OCI-LY7 (cell line): ENCODE data around the gene GTF2H2C_2.
"Not testable (repeated sequence)": the region's sequence is repeated elsewhere in the genome, so short reads cannot be mapped to it uniquely, and the experiment has no call there.

ENCODE experiments used
- BruUV-seq: library from RNA; stranded (reverse); fragments of 400-500 nt; replicated peaks from 2 replicates; lab custom pipeline; 2021; lab: Mats Ljungman, UMichigan
- CTCF ChIA-PET: fragments of 300-600 bp; sonication (Branson Sonifier 250); formaldehyde crosslinking; loops from one replicate; lab custom pipeline; 2022; ENCODE audit warnings: antibody characterized with exemption; ENCODE audit not compliant: unreplicated experiment; lab: Charles Lee
- POLR2A ChIA-PET: fragments of 300-600 bp; sonication (Branson Sonifier 250); formaldehyde crosslinking; loops from one replicate; lab custom pipeline; 2022; ENCODE audit warnings: antibody characterized with exemption; lab: Charles Lee
- DNase-seq: peaks from one replicate; pipeline ENCODE4 v3.0.0-alpha.2; 2015; ENCODE audit warnings: low spot score
- H2AFZ ChIP-seq: fragments of 200-600 bp; sonication (generic), shearing (Covaris generic); 2 replicates; pipeline ENCODE4 v1.6.1; 2014; ENCODE audit warnings: mild to moderate bottlenecking, antibody characterized with exemption, low read length, moderate library complexity
- H3K27ac ChIP-seq: fragments of 200-600 bp; sonication (generic); 2 replicates; pipeline ENCODE4 v1.5.1; 2014; ENCODE audit warnings: mixed run types, low read depth, mild to moderate bottlenecking, moderate library complexity, low read length, inconsistent platforms; ENCODE audit not compliant: poor library complexity, severe bottlenecking
- H3K36me3 ChIP-seq: fragments of 200-600 bp; sonication (generic); 2 replicates; pipeline ENCODE4 v1.6.1; 2014; ENCODE audit warnings: mild to moderate bottlenecking, antibody characterized with exemption, low read length, moderate library complexity, mixed read lengths; ENCODE audit not compliant: insufficient read depth
- H3K4me1 ChIP-seq: fragments of 200-600 bp; sonication (generic); 2 replicates; pipeline ENCODE4 v1.5.1; 2014; ENCODE audit warnings: mild to moderate bottlenecking, low read length; ENCODE audit not compliant: insufficient read depth, poor library complexity, severe bottlenecking
- H3K4me2 ChIP-seq: fragments of 200-600 bp; sonication (generic); 2 replicates; pipeline ENCODE4 v1.6.1; 2014; ENCODE audit warnings: mild to moderate bottlenecking, low read length
- H3K4me3 ChIP-seq: fragments of 200-600 bp; sonication (generic); 2 replicates; pipeline ENCODE4 v1.5.1; 2014; ENCODE audit warnings: mild to moderate bottlenecking, low read depth, low read length; ENCODE audit not compliant: poor library complexity, severe bottlenecking
- H3K79me2 ChIP-seq: fragments of 200-600 bp; sonication (generic); 2 replicates; pipeline ENCODE4 v1.6.1; 2016; ENCODE audit warnings: low read depth, mild to moderate bottlenecking, low read length, moderate library complexity, mixed read lengths; ENCODE audit not compliant: insufficient read depth
- H3K9me2 ChIP-seq: fragments of 200-600 bp; sonication (generic); 2 replicates; pipeline ENCODE4 v1.6.1; 2016; ENCODE audit warnings: mild to moderate bottlenecking, low read length, mixed read lengths; ENCODE audit not compliant: insufficient read depth
- H3K9me3 ChIP-seq: fragments of 200-600 bp; sonication (generic); 2 replicates; pipeline ENCODE4 v1.6.1; 2014; ENCODE audit warnings: mild to moderate bottlenecking, mixed run types, low read length, mixed read lengths
- H4K20me1 ChIP-seq: fragments of 200-600 bp; sonication (generic); 2 replicates; pipeline ENCODE4 v1.6.1; 2014; ENCODE audit warnings: mild to moderate bottlenecking, antibody characterized with exemption, low read length, moderate library complexity, mixed read lengths; ENCODE audit not compliant: insufficient read depth
- intact Hi-C: fragments of 100-400 bp; cut with micrococcal nuclease; formaldehyde crosslinking; loops from one replicate; pipeline ENCODE4 v1.10.0; 2022; ENCODE audit not compliant: unreplicated experiment

The GTF2H2C_2 gene

DNA sequence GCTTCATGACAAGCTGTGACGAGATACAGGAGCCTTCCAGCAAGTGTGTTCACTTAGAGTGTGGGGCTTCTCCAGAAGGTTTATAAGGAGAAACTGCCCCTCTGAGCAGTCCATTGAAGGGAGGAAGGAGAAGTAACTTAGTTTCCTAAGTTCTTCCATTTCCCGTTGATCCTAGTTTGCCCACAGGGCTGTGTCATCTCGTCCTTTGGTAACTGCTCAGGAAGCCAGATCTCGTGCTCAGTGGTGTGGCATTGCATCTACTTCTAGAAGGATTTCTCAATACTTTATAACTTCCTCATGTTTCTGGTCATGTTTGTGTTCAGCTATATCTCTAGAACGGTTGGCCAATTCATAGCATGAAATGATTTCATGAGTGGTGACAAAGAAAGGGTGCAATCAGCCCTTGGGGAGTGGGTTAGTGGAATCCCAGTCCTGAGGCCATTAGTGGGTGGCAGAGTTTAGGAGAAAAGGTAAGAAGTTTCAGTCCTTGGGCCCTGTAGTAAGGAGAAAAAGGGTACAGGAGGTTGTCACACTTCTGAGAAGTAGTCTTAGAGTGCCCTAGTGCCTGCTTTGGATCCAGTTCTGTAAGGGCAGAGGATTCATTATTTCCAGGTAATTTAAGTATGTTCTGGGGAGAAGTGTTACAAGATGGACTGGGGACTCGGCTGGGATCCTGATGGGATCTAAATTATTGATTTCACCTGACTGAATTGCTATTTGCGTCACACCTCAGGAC lies 36.2 kb downstream of the GTF2H2C_2 start:
- intact Hi-C loops, BruUV-seq, POLR2A ChIA-PET, H3K27ac ChIP-seq, H4K20me1 ChIP-seq, H3K9me2 ChIP-seq, DNase-seq, H2AFZ ChIP-seq, CTCF ChIA-PET, H3K4me2 ChIP-seq, H3K9me3 ChIP-seq, H3K4me1 ChIP-seq, H3K36me3 ChIP-seq, H3K79me2 ChIP-seq, H3K4me3 ChIP-seq: not testable (repeated sequence)

DNA sequence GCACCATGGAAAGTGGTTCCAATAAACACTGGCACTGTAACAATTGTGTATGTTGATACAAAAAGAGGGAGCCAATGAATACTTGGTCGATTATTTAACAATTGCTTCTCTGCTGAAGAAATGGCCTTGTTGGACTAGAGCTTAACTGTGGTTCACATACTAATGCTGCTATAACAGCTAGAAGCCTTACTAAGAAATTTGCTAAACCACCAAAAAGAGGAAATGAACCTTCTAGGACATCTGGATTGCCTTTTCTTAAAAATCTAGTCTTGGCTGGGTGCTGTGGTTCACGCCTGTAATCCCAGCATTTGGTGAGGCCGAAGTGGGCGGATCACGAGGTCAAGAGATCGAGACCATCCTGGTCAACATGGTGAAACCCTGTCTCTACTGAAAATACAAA lies 41.9 kb downstream of the GTF2H2C_2 start:
- BruUV-seq, POLR2A ChIA-PET: not testable (repeated sequence)

DNA sequence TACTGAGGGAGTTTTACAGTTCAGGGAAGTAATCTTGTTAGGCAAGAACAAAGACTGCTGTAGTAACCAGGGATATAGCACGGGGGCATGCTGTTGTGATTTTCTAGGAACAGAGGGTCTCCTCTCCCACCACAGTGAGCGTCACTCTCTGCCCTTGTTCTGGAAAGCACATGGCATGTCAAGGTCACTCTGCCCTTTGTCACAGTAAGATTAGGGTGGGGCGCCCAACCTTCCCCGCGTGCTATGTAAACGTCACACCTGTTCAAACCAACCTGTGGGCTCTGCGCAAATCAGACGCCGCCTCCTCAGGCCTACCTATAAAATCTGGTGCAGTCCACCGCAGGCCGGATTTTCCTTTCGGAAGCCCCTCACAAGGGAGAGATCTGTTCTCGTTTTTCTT lies 44.0 kb downstream of the GTF2H2C_2 start:
- H3K4me1 ChIP-seq, H2AFZ ChIP-seq, POLR2A ChIA-PET, intact Hi-C loops, H3K36me3 ChIP-seq, H3K27ac ChIP-seq, BruUV-seq, CTCF ChIA-PET, H4K20me1 ChIP-seq, H3K4me2 ChIP-seq, H3K4me3 ChIP-seq, H3K9me3 ChIP-seq, H3K9me2 ChIP-seq, DNase-seq, H3K79me2 ChIP-seq: not testable (repeated sequence)

More for the DNA sequence above, 41.9 kb downstream of the GTF2H2C_2 start:
- H3K9me2 ChIP-seq, H3K4me3 ChIP-seq, H3K27ac ChIP-seq, DNase-seq, CTCF ChIA-PET, H4K20me1 ChIP-seq, H3K4me2 ChIP-seq, H3K36me3 ChIP-seq, H3K4me1 ChIP-seq, H3K79me2 ChIP-seq, intact Hi-C loops, H2AFZ ChIP-seq, H3K9me3 ChIP-seq: not testable (repeated sequence)

DNA sequence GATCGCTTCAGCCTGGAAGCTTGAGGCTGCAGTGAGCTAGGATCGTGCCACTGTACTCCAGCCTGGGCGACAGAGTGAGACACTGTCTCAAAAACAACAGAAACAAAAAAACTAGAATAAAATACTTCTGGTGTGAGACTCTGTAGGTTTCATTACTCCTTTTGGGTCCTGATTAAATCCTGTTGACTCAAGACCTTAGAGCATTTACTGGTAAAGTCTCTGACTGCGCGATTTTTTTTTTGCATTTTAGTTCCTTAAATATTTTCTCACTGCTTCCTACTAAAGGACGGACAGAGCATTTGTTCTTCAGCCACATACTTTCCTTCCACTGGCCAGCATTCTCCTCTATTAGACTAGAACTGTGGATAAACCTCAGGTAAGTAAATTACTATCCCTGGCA lies 46.8 kb downstream of the GTF2H2C_2 start:
- H3K79me2 ChIP-seq, H3K9me3 ChIP-seq, H3K4me1 ChIP-seq, POLR2A ChIA-PET, H3K9me2 ChIP-seq, CTCF ChIA-PET, H3K4me3 ChIP-seq, H3K4me2 ChIP-seq, DNase-seq, H3K27ac ChIP-seq, H4K20me1 ChIP-seq, intact Hi-C loops, BruUV-seq, H2AFZ ChIP-seq, H3K36me3 ChIP-seq: not testable (repeated sequence)

DNA sequence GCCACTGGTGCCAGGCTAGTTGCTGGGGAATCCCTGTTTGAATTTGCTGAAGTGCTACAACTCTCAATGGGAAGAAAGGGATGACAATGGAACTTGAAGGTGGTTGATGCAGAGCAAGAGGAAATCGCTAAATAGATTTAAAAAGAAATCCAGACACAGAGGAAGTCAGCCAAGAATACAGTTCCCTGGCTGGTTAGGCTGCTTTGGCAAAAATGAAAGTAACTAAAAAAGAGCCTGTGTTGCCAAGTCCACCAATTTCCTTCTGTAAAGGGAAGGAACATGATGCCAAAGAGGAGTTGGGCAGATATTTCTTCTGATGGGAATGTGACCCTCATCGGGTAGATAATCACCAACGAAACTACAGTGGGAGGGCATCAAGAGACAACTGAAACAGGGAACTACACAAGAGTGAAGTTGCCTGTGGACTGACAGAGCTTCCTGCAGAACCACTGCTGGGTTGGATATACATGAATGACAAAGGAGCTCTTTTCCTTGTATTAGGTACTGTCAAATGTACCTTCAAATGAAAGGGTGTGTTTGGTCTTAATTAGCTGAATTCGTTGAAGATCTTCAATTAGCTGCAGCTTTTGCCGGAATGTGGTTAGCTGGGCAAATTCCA lies 49.0 kb downstream of the GTF2H2C_2 start:
- H3K9me3 ChIP-seq, H3K36me3 ChIP-seq, H3K79me2 ChIP-seq, CTCF ChIA-PET, H3K9me2 ChIP-seq, H3K4me3 ChIP-seq, H2AFZ ChIP-seq, BruUV-seq, DNase-seq, H3K4me2 ChIP-seq, intact Hi-C loops, H3K4me1 ChIP-seq, H3K27ac ChIP-seq, H4K20me1 ChIP-seq, POLR2A ChIA-PET: not testable (repeated sequence)

DNA sequence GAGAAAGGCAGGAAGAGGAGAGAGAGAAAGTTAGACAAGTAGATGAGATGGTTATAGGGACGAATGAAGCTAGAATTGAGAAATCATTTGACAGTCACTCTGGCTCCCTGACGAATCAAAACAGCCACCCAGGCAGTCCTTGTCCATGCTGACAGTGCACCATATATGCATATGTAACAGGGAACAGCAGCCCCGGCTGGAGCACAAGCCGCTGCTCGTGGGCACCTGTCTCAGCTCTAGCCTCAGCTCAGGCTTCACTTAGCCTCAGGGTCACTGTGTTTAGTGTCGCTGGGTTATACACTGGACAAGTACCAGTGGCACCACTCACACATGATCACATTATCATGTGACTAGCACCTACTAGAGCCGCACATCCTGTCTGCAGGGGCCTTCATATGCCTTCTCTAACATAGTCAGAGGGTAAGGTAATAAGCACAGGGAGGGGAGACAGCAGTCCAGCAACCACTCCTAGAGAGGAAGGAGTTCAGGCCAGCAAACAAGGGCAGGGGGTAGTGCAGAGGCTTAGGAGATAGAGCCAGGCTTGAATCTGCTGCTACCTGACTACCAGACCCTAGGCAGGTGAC lies 54.9 kb downstream of the GTF2H2C_2 start:
- H2AFZ ChIP-seq, H3K4me2 ChIP-seq, H3K36me3 ChIP-seq, H3K79me2 ChIP-seq, H4K20me1 ChIP-seq, H3K27ac ChIP-seq, H3K9me2 ChIP-seq, DNase-seq, CTCF ChIA-PET, H3K4me3 ChIP-seq, intact Hi-C loops, H3K4me1 ChIP-seq, BruUV-seq, POLR2A ChIA-PET, H3K9me3 ChIP-seq: not testable (repeated sequence)
